Measurements from ENCODE around the gene NBEAL2. TPM values are rescaled to one million over a fixed set of nuclear protein-coding genes. Genes with fewer than 3 reads are reported as not detected.

NBEAL2 gene
- total RNA-seq, 1 donor from 2014 or later: 70.2 TPM

DNA sequence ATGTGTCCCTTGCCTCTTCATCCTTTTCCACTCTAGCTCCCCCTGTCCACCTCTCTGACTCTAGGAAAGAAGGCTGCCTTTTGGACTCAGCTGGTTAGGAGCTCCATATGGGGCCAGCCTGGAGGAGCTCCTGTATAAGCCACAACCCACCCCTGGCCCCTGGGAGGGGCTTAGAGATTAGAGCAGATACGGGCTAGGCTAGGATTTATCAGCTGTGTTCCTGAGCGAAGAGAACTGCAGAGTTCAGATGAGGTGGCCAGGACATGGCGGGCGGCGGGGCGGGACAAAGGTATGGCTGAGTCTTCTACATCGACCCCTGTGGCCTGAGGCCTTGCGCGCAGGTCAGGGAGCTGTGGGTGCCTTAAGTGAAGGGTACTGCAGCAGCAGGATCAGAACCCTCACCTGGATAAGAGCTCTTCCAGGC, 7.9 kb downstream of the NBEAL2 start:
- no peak for DNase-seq (ENCODE audit: low spot score in 2 of 2)
- Histone ChIP-seq H3K4me1 (no peaks in the 10 kb centered on the region), H3K27ac (no peak overlapping the region)

DNA sequence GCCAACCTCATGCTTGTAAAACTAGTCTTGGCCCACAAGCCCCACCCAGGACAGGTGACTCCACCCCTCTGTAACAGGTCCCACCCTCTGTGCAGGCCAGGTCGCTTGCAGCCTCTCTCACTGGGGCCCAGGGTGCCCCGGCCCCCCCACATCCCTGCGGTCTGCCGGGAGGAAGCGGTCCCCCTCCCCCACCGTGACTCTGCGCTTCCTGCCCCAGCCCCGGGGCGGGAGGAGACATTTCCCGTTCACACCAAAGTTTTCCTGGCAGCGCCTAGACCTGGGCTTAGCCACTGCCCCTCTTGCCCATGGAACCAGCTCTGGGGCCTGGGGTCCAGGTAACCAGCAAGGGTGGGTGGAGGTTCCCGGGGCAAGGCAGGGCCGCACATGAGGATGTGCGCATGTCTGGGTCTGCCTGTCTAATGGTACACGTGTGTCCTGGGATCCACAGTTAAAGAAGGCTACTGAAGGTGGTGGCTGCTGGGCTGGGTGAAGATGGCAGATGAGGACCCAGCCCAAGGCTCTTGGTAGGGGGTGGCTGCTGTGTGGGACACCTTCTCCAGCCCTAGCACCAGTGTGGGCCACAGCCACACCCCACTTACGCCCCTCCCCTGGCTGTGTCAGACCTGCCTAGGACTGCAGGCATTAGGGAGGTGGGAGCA, 8.4 kb downstream of the NBEAL2 start:
- H3K36me3 ChIP-seq: peaks cover 8 to 16% of the 10 kb centered on the region in 2 donors
- no peak for DNase-seq (ENCODE audit: low spot score in 2 of 2)
- H3K4me3 ChIP-seq: no peak overlapping the region
- H3K4me1 ChIP-seq: no peaks in the 10 kb centered on the region
- intact Hi-C loops (cut with DNase I): no loop called here
- TF ChIP-seq, protein P1, sequence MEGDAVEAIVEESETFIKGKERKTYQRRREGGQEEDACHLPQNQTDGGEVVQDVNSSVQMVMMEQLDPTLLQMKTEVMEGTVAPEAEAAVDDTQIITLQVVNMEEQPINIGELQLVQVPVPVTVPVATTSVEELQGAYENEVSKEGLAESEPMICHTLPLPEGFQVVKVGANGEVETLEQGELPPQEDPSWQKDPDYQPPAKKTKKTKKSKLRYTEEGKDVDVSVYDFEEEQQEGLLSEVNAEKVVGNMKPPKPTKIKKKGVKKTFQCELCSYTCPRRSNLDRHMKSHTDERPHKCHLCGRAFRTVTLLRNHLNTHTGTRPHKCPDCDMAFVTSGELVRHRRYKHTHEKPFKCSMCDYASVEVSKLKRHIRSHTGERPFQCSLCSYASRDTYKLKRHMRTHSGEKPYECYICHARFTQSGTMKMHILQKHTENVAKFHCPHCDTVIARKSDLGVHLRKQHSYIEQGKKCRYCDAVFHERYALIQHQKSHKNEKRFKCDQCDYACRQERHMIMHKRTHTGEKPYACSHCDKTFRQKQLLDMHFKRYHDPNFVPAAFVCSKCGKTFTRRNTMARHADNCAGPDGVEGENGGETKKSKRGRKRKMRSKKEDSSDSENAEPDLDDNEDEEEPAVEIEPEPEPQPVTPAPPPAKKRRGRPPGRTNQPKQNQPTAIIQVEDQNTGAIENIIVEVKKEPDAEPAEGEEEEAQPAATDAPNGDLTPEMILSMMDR (IDR thresholded peaks at IDR 0.05): no peak
- no peaks in the 10 kb centered on the region for H3K27me3 ChIP-seq
- peak overlapping the region in 1 of 2 donors; percentile 15 for H3K27ac ChIP-seq
- H3K9me3 ChIP-seq: no peaks in the 10 kb centered on the region

More for the DNA sequence above, 7.9 kb downstream of the NBEAL2 start:
- TF ChIP-seq, protein P1 (IDR thresholded peaks at IDR 0.05): no peak
- Histone ChIP-seq H3K9me3 (no peaks in the 10 kb centered on the region), H3K36me3 (peaks cover 8 to 16% of the 10 kb centered on the region in 2 donors), H3K27me3 (no peaks in the 10 kb centered on the region), H3K4me3 (no peak overlapping the region)
- intact Hi-C loops (cut with DNase I): no loop called here

DNA sequence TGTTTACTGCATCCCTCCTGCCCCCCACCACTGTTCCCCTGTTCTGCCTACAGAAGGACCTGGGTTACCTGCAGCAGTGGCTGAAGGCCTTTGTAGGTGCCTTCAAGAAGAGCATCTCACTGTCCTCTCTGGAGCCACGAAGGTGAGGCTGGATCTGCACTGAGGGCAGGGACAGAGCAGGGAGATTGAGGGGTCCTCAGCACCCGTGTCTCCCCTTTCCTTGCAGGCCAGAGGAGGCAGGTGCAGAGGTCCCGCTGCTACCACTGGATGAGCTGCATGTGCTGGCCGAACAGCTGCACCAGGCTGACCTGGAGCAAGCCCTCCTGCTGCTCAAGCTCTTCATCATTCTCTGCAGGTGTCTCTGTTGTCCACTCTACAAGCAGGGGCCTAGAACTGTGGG, 9.2 kb downstream of the NBEAL2 start:
- no peaks in the 10 kb centered on the region for H3K4me1 ChIP-seq
- no peak overlapping the region for H3K27ac ChIP-seq
- no peaks in the 10 kb centered on the region for H3K9me3 ChIP-seq
- H3K4me3 ChIP-seq: no peak overlapping the region
- TF ChIP-seq, protein P1 (IDR thresholded peaks at IDR 0.05): no peak
- peaks cover 8 to 16% of the 10 kb centered on the region in 2 donors for H3K36me3 ChIP-seq
- intact Hi-C loops (cut with DNase I): no loop called here
- no peak for DNase-seq (ENCODE audit: low spot score in 2 of 2)
- no peaks in the 10 kb centered on the region for H3K27me3 ChIP-seq

DNA sequence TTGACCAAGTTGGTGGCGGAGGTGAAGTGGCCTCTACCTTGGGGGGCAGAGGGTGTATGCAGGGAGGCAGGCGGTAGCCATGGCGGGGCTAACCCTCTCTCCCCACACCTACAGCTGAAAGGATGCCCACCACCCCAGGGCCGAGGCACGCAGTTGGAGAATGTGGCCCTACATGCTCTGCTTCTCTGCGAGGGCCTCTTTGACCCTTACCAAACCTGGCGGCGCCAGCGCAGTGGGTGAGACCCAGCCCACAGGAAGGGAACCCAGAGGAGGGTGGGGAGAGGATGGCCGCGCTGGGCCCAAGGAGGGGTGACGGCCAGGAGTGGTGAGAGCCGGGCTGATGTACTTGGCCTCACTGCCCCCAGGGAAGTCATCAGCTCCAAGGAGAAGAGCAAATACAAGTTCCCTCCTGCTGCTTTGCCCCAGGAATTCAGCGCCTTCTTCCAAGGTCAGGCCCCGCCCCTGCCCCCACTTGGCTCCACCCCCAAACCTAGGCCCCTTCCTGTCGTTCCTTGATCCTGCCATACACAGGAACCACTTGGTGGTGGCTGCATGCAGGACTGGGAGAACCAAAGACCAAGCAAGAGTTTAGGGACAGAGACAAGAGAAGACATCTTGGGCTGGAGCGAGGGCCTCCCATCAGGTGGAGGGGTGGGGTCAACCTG, 9.8 kb downstream of the NBEAL2 start:
- Histone ChIP-seq H3K4me3 (no peak overlapping the region), H3K4me1 (no peaks in the 10 kb centered on the region), H3K9me3 (no peaks in the 10 kb centered on the region), H3K27ac (no peak overlapping the region), H3K36me3 (peaks cover 8 to 16% of the 10 kb centered on the region in 2 donors), H3K27me3 (no peaks in the 10 kb centered on the region)
- no peak for DNase-seq (ENCODE audit: low spot score in 2 of 2)
- TF ChIP-seq, protein P1 (IDR thresholded peaks at IDR 0.05): no peak
- intact Hi-C loops (cut with DNase I): no loop called here

DNA sequence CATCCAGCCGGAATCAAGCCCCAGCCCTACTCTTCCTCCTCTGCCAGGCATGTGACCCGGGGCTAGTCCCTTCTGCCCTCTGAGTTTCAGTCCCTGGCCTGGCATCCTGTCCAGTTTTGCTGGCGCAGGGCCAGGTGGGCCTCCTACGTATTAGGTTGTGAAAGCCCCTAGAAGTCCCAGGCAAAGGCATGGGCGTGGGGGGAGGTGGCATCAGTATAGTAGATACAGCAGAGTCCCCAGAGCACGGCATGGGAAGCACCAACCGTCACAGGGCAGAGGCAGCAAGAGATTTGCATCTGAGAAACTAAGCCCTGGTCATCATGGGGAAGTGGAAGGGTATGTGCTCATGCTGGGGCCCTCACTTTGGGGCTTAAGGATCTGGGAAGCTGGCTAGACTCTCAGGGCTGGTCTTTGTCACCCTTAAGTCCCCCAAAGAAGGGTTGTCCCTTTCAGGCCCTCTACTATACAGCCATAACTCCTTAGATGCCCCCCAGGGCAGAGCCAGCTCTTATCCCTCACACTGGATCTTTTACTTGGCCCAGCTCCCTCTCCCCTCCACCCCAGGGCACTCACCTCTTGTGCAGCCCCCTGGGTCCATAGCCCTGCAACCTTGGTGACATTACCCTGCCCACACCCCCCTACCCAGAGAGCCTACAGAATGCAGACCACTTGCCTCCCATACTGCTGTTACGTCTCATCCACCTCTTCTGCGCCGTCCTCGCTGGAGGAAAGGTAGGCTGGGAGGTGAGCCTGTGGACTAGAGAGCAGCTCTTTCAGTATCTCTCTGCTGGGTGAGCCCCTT, 11.3 kb downstream of the NBEAL2 start:
- peak in 1 of 2 donors; percentile 40 for DNase-seq (ENCODE audit: low spot score in 2 of 2)
- TF ChIP-seq, protein P1 (IDR thresholded peaks at IDR 0.05): no peak
- Histone ChIP-seq H3K27me3 (no peaks in the 10 kb centered on the region), H3K36me3 (peaks cover 8 to 22% of the 10 kb centered on the region in 2 donors), H3K9me3 (no peaks in the 10 kb centered on the region), H3K4me1 (no peaks in the 10 kb centered on the region), H3K27ac (no peak overlapping the region), H3K4me3 (no peak overlapping the region)
- intact Hi-C loops (cut with DNase I): no loop called here
